Measurements from ENCODE around the gene ROR1. TPM values are rescaled to one million over a fixed set of nuclear protein-coding genes. Genes with fewer than 3 reads are reported as not detected.

The ROR1 gene
- total RNA-seq, 1 experiment from 2014 or later = 56.3 TPM

- TF ChIP-seq E2F1 (CRISPR knock-in tag; IDR thresholded peaks at IDR 0.05) (no peak), MLX (CRISPR knock-in tag; IDR thresholded peaks at IDR 0.05) (no peak)
Measured at GRCh38 chr1:63987628-63988024, 213.8 kb downstream of the ROR1 start (continued).

- Mint-ChIP-seq H3K4me1 (peaks cover 13% of the 10 kb centered on the region), H3K36me3 (peaks cover 17% of the 10 kb centered on the region), H3K27me3 (ENCODE audit: low read depth) (no peaks in the 10 kb centered on the region), H3K4me3 (no peak overlapping the region), H3K27ac (no peak overlapping the region), H3K9me3 (peaks cover 15% of the 10 kb centered on the region)
- ChIA-PET CTCF (no interaction called here), POLR2A (no interaction called here)
- DNase-seq (ENCODE audit: low spot score) = no peak
- ATAC-seq = no peak
- TF ChIP-seq ZNF317 (CRISPR knock-in tag; IDR thresholded peaks at IDR 0.05; ENCODE audit: borderline replicate concordance, low read depth) (no peak), ZNF138 (CRISPR knock-in tag; conservative IDR thresholded peaks at IDR 0.05) (no peak), ZNF671 (CRISPR knock-in tag; IDR thresholded peaks at IDR 0.05) (no peak), CTCF (IDR thresholded peaks at IDR 0.05) (no peak), FOXK1 (CRISPR knock-in tag; IDR thresholded peaks at IDR 0.05) (no peak), KAT7 (CRISPR knock-in tag; IDR thresholded peaks at IDR 0.05; ENCODE audit: borderline replicate concordance) (no peak), GRHL2 (CRISPR knock-in tag; IDR thresholded peaks at IDR 0.05; ENCODE audit: insufficient replicate concordance, severe bottlenecking) (no peak), ESRRA (CRISPR knock-in tag; IDR thresholded peaks at IDR 0.05; ENCODE audit: borderline replicate concordance) (no peak), IRF2 (CRISPR knock-in tag; IDR thresholded peaks at IDR 0.05; ENCODE audit: borderline replicate concordance, low read depth) (no peak), TEAD1 (CRISPR knock-in tag; IDR thresholded peaks at IDR 0.05) (no peak), ZSCAN18 (CRISPR knock-in tag; IDR thresholded peaks at IDR 0.05) (no peak), RELA (CRISPR knock-in tag; IDR thresholded peaks at IDR 0.05; ENCODE audit: borderline replicate concordance) (no peak), FOXP4 (CRISPR knock-in tag; IDR thresholded peaks at IDR 0.05) (no peak), SMAD3 (CRISPR knock-in tag; IDR thresholded peaks at IDR 0.05; ENCODE audit: borderline replicate concordance) (no peak)
Measured at GRCh38 chr1:63988941-63989340, 215.1 kb downstream of the ROR1 start.

- Mint-ChIP-seq H3K36me3 (peaks cover 17% of the 10 kb centered on the region), H3K4me1 (peaks cover 8% of the 10 kb centered on the region; the same call in 1 of the 2 replicates), H3K27ac (no peak overlapping the region), H3K9me3 (peaks cover 15% of the 10 kb centered on the region), H3K27me3 (ENCODE audit: low read depth) (no peaks in the 10 kb centered on the region), H3K4me3 (no peak overlapping the region)
- ChIA-PET POLR2A (no interaction called here), CTCF (no interaction called here)
- ATAC-seq = no peak
- no peak for DNase-seq (ENCODE audit: low spot score)
- TF ChIP-seq MXD4 (CRISPR knock-in tag; IDR thresholded peaks at IDR 0.05; ENCODE audit: borderline replicate concordance) (no peak), ZNF671 (CRISPR knock-in tag; IDR thresholded peaks at IDR 0.05) (no peak), CTCF (IDR thresholded peaks at IDR 0.05) (no peak), ARID4B (CRISPR knock-in tag; IDR thresholded peaks at IDR 0.05; ENCODE audit: borderline replicate concordance) (no peak), ATF3 (CRISPR knock-in tag; conservative IDR thresholded peaks at IDR 0.05) (no peak)
Measured at GRCh38 chr1:63991685-63992084, 217.9 kb downstream of the ROR1 start.
